ENCODE results near the gene MORF4L1.

MORF4L1 gene

DNA sequence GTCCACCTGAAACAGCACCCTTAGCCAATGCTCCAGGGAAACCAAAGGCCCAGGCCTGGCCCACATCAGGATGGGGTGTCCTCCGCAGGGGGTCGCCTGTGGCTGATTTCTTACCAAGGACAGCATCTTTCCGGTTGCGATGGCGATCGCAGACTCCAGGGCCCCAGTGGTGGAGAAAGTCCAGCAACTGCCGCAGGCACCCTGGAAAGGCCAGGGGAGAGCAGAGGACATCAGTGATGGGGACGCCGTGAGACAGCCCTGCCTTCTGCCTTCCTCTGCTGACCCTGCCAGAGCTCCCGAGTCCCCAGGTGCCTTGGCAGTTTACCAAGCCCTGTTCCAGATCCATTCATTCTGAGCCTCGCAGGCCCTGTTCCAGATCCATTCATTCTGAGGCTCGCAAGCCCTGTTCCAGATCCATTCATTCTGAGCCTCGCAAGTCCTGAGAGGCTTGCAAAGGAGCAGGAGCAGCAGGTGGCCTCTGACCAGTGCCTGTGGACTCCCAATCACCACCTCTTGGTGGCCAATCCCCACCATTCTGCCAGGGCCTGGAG is 59.6 kb downstream of the MORF4L1 start:
- TF ChIP-seq POLR2AphosphoS5 (IDR thresholded peaks at IDR 0.05; ENCODE audit: low read depth, low read length) (peak; percentile 1; the same call in 1 of the 2 replicates), POLR2A (IDR thresholded peaks at IDR 0.05; ENCODE audit: low read depth, low read length) (no peak)
- FAIRE-seq (peak; percentile 5), DNase-seq (ENCODE audit: insufficient read length) (no peak)

GRCh38 chr15:78933187-78933822 is 60.6 kb downstream of the MORF4L1 start:
- DNase-seq (ENCODE audit: insufficient read length) (no peak), FAIRE-seq (no peak)
- TF ChIP-seq TAF1 (IDR thresholded peaks at IDR 0.05; ENCODE audit: borderline replicate concordance, low read depth, low read length) (no peak), POLR2AphosphoS5 (IDR thresholded peaks at IDR 0.05; ENCODE audit: low read depth, low read length) (no peak), POLR2A (IDR thresholded peaks at IDR 0.05; ENCODE audit: low read depth, low read length) (no peak)

DNA sequence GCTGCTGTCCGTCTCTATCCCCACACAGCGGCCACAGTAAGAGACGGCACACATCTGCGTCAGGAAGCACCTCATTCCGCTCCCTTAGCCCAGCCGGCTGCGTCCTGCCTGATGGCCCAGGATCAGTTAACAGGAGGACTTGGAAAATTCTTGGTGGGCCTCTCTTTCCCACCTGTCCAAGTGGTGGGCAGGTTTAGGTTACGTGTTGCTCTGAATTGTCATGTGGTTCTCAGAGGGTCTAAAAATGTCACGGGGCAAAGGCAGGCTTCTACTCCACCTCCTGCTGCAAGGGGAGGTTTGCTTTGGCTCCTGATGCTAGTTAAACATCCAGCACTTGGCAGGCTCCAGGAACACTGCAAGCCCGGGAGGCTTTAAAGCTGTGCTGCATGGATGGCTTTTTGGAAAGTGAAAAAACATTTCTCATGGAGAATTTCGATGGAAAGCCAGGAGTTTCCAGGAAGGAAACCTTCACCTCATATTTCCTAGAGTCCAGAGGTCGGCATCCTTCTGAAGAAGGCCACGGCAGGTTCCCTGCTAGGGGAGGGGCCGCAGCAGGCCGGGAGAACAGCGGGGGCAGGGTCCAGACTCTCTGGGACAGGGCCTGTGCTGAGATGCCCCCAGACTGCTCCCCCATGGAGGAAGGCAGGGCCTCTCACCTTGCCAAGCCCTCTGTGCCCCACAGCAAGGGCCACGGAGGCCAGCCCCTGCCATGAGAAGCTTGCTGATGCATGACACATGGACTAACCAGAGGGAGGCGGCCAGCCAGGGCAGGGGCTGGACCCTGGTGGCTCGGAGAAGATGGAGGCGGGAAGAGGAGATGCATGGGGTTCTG is 61.3 kb downstream of the MORF4L1 start:
- TF ChIP-seq TAF1 (IDR thresholded peaks at IDR 0.05; ENCODE audit: borderline replicate concordance, low read depth, low read length): no peak
- no peak for TF ChIP-seq POLR2A (IDR thresholded peaks at IDR 0.05; ENCODE audit: low read depth, low read length)
- no peak for TF ChIP-seq POLR2AphosphoS5 (IDR thresholded peaks at IDR 0.05; ENCODE audit: low read depth, low read length)
- FAIRE-seq: no peak
- no peak for DNase-seq (ENCODE audit: insufficient read length)

- TF ChIP-seq TAF1 (IDR thresholded peaks at IDR 0.05; ENCODE audit: borderline replicate concordance, low read depth, low read length): no peak
- no peak for TF ChIP-seq POLR2A (IDR thresholded peaks at IDR 0.05; ENCODE audit: low read depth, low read length)
- no peak for TF ChIP-seq POLR2AphosphoS5 (IDR thresholded peaks at IDR 0.05; ENCODE audit: low read depth, low read length)
- DNase-seq (ENCODE audit: insufficient read length) (no peak), FAIRE-seq (no peak)
Measured at GRCh38 chr15:78934655-78935023, 61.9 kb downstream of the MORF4L1 start.

DNA sequence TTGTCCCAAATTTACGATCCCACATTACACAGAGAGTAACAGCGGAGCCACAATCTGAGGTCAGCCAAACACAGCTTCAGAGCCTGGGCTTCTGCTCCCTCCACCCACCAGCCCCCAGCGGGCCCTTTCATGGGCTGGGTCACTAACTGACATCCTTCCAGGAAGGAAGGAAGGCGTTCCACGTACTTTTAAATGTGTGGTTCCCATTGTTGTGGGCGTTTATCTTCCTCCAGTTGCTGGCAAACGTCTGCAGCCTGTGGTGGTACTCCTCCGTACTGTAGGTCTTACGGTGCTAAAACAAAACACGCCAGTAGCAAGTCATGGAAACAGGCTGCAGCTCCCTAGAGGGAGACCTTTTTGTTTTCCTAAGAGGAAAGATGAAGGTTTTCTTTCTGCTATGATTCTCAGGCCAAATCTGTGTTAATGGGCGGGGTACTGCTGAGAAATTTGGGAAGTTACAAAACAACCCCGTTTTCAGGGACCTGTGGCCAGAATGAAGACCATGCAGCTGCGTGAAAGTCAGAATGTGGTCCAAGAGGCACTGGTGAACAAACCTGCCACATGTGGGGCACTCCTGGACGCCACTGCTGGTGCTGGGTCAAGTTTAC is 64.5 kb downstream of the MORF4L1 start:
- peak; percentile 56 for FAIRE-seq
- no peak for DNase-seq (ENCODE audit: insufficient read length)
- TF ChIP-seq POLR2A (IDR thresholded peaks at IDR 0.05; ENCODE audit: low read depth, low read length) (no peak), POLR2AphosphoS5 (IDR thresholded peaks at IDR 0.05; ENCODE audit: low read depth, low read length) (no peak), TAF1 (IDR thresholded peaks at IDR 0.05; ENCODE audit: borderline replicate concordance, low read depth, low read length) (no peak)

DNA sequence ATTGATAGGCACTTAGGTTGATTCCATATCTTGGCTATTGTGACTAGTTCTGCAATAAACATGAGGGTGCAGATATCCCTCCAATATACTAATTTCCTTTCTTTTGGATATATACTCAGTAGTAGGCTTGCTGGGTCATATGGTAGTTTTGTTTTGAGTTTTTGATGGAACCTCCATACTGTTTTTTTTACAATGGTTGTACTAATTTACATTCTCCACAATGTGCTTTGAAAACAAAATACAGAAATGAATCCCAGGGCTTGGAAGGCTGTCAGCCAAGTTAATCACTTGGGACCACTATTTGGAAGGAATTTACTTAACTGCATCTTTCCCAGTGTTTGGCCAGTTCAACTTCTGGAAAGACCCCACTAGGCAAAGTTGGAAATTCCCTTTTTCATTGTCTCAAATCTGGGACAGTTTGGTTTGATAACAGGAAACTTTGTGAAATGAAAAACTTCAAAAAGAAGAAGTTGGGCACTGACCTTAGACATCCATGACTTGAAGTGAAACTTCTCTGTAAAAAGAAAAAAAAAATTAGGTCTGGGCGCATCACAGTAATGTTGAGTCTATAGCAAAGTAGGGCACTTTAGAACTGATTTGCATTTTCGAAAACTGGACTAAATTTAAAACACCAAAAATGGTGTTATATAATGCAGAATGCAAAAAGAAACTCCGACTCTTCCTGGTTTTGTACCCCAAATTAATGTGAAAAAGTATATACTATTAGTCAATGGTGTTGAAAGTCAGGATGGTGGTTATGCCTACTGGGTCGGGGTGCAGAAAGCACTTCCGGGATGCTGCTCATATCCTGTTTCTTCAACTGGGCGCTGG is 66.2 kb downstream of the MORF4L1 start:
- DNase-seq (ENCODE audit: insufficient read length): no peak
- peak; percentile 48 for FAIRE-seq

DNA sequence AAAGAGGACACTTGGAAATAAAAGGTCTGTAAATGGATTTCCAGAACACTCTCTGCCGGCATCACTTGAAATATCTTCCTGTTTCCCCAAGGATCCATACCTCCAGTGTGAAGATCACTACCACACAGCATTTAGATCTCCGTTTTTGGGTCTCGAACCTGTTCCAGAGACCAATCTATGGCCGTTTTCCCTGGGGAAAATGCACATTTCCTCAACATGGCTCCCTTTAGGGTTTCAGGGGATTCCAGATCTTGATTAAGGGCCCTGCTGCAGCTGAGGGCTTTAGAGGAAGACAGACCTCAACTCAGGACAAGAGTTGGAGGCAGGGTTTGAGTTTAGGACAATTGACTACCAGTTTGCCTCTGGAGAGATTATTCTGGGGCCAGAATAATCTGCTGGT is 70.1 kb downstream of the MORF4L1 start:
- DNase-seq (ENCODE audit: insufficient read length): no peak
- FAIRE-seq: no peak
- TF ChIP-seq TAF1 (IDR thresholded peaks at IDR 0.05; ENCODE audit: borderline replicate concordance, low read depth, low read length) (no peak), POLR2AphosphoS5 (IDR thresholded peaks at IDR 0.05; ENCODE audit: low read depth, low read length) (no peak), POLR2A (IDR thresholded peaks at IDR 0.05; ENCODE audit: low read depth, low read length) (no peak)

More for the DNA sequence above, 66.2 kb downstream of the MORF4L1 start:
- no peak for TF ChIP-seq POLR2A (IDR thresholded peaks at IDR 0.05; ENCODE audit: low read depth, low read length)
- TF ChIP-seq TAF1 (IDR thresholded peaks at IDR 0.05; ENCODE audit: borderline replicate concordance, low read depth, low read length): peak; percentile 73; the same call in 1 of the 2 replicates
- peak; percentile 47; the same call in 1 of the 2 replicates for TF ChIP-seq POLR2AphosphoS5 (IDR thresholded peaks at IDR 0.05; ENCODE audit: low read depth, low read length)

- DNase-seq (ENCODE audit: insufficient read length): no peak
- TF ChIP-seq POLR2AphosphoS5 (IDR thresholded peaks at IDR 0.05; ENCODE audit: low read depth, low read length) (no peak), TAF1 (IDR thresholded peaks at IDR 0.05; ENCODE audit: borderline replicate concordance, low read depth, low read length) (no peak), POLR2A (IDR thresholded peaks at IDR 0.05; ENCODE audit: low read depth, low read length) (no peak)
- FAIRE-seq: no peak
Measured at GRCh38 chr15:78943692-78944091, 71.0 kb downstream of the MORF4L1 start.

DNA sequence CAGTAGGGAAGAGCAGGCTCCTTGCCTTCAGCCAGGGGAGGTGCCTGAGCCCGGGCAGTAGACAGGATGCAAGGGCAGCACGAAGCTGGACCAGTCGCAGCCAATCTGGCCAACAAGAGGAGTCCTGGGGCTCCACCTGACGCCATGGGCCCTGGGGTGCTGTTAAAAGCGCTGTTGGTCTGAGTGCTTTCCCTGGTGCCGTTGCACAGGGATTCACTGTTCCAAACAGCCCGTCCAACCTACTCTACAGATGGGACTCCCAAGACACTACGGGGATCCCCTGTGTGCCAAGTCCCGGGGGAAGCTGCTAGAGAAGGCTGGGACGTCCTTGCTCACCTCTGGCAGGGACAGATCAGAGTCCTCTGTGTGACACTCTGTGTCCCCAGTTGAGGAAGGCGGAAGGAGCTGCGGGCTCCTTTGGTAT is 71.5 kb downstream of the MORF4L1 start:
- no peak for TF ChIP-seq TAF1 (IDR thresholded peaks at IDR 0.05; ENCODE audit: borderline replicate concordance, low read depth, low read length)
- TF ChIP-seq POLR2AphosphoS5 (IDR thresholded peaks at IDR 0.05; ENCODE audit: low read depth, low read length): no peak; the same call in 1 of the 2 replicates
- TF ChIP-seq POLR2A (IDR thresholded peaks at IDR 0.05; ENCODE audit: low read depth, low read length): peak; percentile 2; the same call in 1 of the 2 replicates
- DNase-seq (ENCODE audit: insufficient read length): no peak
- FAIRE-seq: no peak

DNA sequence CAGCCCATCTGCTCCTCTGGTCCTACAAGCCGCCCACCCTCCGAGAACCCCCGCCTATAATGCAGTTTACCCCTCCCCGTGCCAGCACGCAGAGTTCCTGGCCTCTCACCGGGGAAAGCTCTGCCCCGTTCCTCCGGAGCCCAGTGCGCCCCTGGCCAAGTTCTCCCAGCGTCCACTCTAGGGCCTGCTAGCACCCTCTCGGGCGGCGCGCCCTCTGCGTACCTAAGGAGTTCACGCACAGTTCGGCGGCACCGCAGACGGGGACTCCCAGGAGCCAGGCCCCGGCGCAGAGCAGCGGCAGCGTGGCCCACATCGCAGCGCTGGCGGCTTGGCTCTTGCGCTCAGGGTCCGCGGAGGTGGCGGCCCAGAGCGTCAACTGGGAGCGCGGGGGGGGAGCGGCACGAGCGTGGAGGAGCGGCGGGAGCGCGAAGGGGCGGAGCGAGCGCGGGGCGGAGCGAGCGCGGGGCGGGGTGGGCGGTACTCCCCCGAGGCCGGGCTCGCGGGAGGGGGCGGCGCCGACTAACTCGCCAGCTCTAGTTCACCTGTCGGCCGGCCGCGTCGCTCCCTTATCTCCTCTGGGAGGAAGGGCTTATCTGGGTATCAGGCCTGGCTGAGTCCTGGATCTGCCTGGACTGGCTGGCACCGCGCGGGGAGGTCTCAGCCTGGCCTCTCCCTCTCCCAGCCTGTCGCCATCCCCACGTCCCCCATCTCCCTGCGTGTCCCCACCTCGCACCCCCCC is 72.1 kb downstream of the MORF4L1 start, which contains the start of gene CTSH:
TSS of gene CTSH (minus strand) at position 378 of the 739 bp plus-strand sequence. CDS start at position 313, 65 bp downstream.
- peak; percentile 87 for FAIRE-seq
- DNase-seq (ENCODE audit: insufficient read length): peak; percentile 85
- peak; percentile 73 for TF ChIP-seq POLR2AphosphoS5 (IDR thresholded peaks at IDR 0.05; ENCODE audit: low read depth, low read length)
- TF ChIP-seq TAF1 (IDR thresholded peaks at IDR 0.05; ENCODE audit: borderline replicate concordance, low read depth, low read length): peak; percentile 78
- peak; percentile 85; the same call in 1 of the 2 replicates for TF ChIP-seq POLR2A (IDR thresholded peaks at IDR 0.05; ENCODE audit: low read depth, low read length)
